NCI-H446 (cell line): ENCODE results near the gene ANKRD12.
"Not testable (repeated sequence)": the region's sequence is repeated elsewhere in the genome, so short reads cannot be mapped to it uniquely, and the experiment has no call there.

Source experiments
- DNase-seq, 2 experiments: peaks; one replicate each; lab custom pipeline; 2025; lab: John Stamatoyannopoulos, UW

ANKRD12 gene

GRCh38 chr18:9146224-9146623, 9.6 kb downstream of the ANKRD12 start:
- DNase-seq, result no peak

- DNase-seq, result peak; percentile 26 to 57
These were observed 11.0 kb downstream of the ANKRD12 start for GRCh38 chr18:9147440-9148202.

DNA sequence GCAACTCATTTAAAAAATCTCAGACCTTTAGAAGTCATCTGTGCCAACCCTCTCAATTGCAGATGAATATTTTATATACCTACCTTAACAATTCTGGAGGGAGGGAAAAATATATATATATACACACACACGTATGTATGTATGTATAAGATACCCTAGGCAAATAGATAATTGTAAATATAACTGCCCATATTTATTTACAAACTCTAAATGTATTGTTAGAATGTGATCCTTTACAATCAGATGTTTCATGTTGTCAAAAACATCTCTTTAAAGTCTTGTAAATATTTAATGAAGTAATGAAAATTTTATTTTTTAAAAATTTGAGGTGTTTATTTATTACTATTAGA, 11.6 kb downstream of the ANKRD12 start:
- no peak for DNase-seq

DNA sequence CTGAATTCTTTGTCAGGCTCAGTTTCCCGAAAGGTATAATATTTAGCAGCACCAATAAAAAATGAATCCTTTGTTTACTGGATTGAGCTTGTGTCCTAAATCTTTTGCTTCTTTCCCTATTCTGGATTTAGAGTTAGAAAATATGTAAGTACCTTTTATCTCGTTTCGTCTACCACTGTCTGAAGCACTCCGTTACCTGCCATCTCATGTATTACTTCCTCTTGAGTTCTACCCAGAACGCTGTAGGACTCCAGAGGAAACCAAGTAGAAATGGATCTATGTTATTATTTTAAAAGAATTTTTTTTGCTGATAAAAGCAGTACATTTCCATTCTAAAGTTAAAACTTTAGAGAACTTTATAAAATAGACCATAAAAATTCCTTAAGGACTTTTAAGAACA, 13.5 kb downstream of the ANKRD12 start:
- no peak for DNase-seq

GRCh38 chr18:9153256-9153655, 16.7 kb downstream of the ANKRD12 start:
- DNase-seq, result no peak

- no peak for DNase-seq
These were observed 20.1 kb downstream of the ANKRD12 start for GRCh38 chr18:9156604-9157249.

GRCh38 chr18:9157806-9158205, 21.2 kb downstream of the ANKRD12 start:
- no peak for DNase-seq

DNA sequence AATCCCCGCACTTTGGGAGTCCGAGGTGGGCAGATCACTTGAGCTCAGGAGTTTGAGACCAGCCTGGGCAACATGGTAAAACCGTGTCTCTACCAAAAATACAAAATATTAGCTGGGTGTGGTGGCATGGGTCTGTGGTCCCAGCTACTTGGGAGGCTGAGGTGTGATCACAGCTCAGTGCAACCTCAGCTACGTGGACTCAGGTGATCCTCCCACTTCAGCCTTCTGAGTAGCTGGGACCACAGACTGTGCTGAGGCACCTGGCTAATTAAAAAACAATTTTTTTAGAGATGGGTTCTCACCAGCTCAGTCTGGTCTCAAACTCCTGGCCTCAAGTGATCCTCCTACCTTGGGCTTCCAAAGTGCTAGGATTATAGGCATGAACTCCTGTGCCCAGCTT, 23.4 kb downstream of the ANKRD12 start:
- no peak for DNase-seq

GRCh38 chr18:9162663-9163062, 26.1 kb downstream of the ANKRD12 start:
- DNase-seq, result not testable (repeated sequence)

GRCh38 chr18:9164149-9164548, 27.6 kb downstream of the ANKRD12 start:
- not testable (repeated sequence) for DNase-seq

DNA sequence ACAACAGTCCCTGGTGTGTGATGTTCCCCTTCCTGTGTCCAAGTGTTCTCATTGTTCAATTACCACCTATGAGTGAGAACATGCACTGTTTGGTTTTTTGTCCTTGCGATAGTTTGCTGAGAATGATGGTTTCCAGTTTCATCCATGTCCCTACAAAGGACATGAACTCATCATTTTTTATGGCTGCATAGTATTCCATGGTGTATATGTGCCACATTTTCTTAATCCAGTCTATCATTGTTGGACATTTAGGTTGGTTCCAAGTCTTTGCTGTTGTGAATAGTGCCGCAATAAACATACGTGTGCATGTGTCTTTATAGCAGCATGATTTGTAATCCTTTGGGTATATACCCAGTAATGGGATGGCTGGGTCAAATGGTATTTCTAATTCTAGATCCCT, 29.3 kb downstream of the ANKRD12 start:
- DNase-seq, result not testable (repeated sequence)

- not testable (repeated sequence) for DNase-seq
These were observed 32.9 kb downstream of the ANKRD12 start for GRCh38 chr18:9169515-9169914.

DNA sequence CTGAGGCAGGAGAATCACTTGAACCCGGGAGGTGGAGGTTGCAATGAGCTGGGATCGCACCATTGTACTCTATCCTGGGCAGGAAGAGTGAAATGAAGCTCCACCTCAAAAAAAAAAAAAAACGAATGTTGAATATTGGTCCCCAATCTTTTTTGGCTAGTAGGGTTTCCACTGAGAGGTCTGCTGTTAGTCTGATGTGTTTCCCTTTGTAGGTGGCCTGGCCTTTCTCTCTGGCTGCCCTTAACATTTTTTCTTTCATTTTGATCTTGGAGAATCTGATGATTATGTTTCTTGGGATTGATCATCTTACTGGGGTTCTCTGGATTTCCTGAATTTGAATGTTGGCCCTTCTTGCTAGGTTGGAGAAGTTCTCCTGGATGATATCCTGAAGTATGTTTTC, 35.3 kb downstream of the ANKRD12 start:
- not testable (repeated sequence) for DNase-seq

GRCh38 chr18:9172506-9173127, 36.0 kb downstream of the ANKRD12 start:
- DNase-seq, result no peak

GRCh38 chr18:9173770-9174233, 37.2 kb downstream of the ANKRD12 start:
- DNase-seq, result no peak

DNA sequence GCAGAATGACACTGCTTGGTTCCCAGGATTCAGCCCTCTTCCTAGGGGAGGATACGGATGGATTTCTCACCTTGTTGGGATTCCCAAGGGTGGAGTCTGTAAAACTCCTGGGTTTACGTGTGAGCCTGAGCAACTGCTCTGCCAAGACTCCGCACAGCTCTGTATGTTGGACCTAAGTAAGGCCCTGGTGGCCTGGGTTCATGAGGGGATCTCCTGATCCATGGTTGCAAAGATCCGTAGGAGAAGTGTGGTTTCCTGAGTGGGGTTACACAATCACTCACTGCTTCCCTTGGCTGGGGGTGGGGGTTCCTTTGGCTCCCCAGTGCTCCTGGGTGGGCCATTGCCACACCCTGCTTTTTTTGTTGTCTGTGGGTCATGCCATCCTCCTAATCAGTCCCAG, 37.7 kb downstream of the ANKRD12 start:
- DNase-seq, result no peak

DNA sequence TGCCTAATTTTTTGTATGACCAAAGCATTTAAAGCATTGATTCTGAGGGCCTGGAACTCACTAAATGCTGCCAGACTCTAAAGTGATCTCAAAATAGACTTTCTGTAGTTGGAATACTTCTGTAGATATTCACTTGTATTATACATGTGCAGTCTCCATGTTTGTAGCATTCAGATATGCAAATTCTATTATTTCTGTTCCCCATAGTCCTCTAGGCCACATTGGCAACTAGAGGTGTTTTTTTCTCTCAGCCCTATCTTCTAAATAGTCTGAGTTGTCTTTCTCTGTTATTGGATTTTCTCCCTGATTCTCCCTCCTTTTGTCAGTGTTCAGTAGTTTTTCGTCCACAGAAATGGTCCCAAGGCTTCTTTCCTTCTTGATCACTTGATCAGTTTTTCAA, 38.5 kb downstream of the ANKRD12 start:
- DNase-seq, result no peak

GRCh38 chr18:9177031-9177430, 40.5 kb downstream of the ANKRD12 start:
- DNase-seq, result no peak

DNA sequence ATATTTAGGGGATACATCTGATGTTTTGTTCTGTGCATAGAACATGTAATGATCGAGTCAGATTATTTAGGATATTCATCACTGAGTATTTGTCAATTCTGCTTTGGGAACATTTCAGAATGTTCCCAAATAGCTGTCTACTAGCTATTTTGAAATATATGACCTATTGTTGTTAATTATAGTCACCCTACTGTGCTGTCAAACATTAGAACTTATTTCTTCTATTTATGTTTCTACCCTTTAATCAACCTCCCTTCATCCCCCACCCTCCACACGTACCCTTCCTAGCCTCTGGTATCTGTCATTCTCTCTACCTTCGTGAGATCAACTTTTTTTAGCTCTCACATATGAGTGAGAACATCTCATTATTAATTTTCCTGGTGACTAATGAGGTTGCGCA, 40.9 kb downstream of the ANKRD12 start:
- DNase-seq, result no peak

DNA sequence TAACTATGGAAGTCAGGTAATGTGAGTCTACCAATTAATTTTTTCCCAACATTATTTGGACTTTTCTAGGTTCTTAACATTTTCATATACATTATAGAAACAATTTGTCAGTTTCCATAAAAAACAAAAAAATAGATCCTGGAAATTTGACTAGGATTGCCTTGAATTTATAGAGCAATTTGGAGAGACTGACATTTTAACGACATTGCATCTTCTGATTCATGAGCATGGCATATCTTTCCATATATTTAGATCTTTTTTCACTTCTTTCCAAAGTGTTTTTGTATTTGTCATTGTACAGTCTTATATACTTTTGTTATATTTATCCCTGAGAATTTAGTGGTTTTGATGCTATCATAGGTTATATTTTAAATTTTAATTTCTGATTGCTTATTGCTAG, 42.0 kb downstream of the ANKRD12 start:
- no peak for DNase-seq

GRCh38 chr18:9181275-9181674, 44.7 kb downstream of the ANKRD12 start:
- DNase-seq, result no peak

DNA sequence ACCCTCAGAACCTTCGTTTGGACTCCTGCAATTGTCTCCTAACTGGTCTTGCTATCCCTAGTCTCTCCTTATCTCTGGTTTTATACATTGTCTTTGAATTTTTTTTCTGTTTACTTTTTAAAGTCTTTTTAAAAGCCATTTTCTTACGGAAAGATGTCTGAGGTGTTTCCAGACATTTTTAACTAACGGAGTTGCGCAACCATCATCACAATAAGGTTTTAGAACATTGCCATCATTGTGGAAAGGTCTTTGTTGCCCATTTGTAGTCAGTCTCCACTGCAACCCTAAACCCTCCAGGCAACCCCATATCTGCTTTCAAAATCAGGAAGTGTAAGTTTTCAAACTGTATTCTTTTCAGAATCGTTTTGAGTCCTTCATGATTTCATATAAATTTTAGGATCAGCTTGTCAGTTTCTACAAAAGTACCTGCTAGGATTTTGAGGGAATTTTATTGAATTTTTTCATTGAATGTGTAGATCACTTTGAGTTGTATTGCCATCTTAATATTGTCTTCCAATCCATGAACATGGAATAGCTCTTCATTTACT, 46.3 kb downstream of the ANKRD12 start:
- DNase-seq, result no peak
